Breast epithelium (tissue), 4 donors: Measurements from ENCODE around the gene USP14. TPM values are rescaled to one million over a fixed set of nuclear protein-coding genes. Genes with fewer than 3 reads are reported as not detected.

Experiments used
- DNase-seq, 2 donors: peaks; one replicate each; pipeline ENCODE4 v3.0.0-alpha.2; 2019; ENCODE audit warnings: low spot score in 2 of 2
- H3K27ac ChIP-seq, 2 donors: fragments of 200-600 bp; sonication (generic) in 1 of 2; one replicate each; pipeline ENCODE4 v1.5.1; 2016 to 2019; ENCODE audit warnings: mild to moderate bottlenecking in 1 of 2
- H3K27me3 ChIP-seq, 2 donors: fragments of 200-600 bp; sonication (generic) in 1 of 2; one replicate each; pipeline versions ENCODE4 v1.5.1 to v1.6.0; 2017 to 2019; ENCODE audit warnings: control low read depth in 1 of 2, mild to moderate bottlenecking in 1 of 2
- H3K36me3 ChIP-seq: fragments of 200-600 bp; one replicate; pipeline ENCODE4 v1.5.1; 2019
- H3K4me1 ChIP-seq, 2 donors: fragments of 200-600 bp; sonication (generic); one replicate each; pipeline ENCODE4 v1.5.1; 2016 to 2019; ENCODE audit warnings: control low read depth in 1 of 2
- H3K4me3 ChIP-seq, 3 donors: fragments of 200-600 bp; sonication (generic); 1 replicate in 2 of 3; 2 replicates in 1 of 3; pipeline ENCODE4 v1.5.1; 2016 to 2019; ENCODE audit warnings: mild to moderate bottlenecking in 3 of 3, moderate library complexity in 2 of 3
- H3K9me3 ChIP-seq, 2 donors: fragments of 200-600 bp; sonication (generic) in 1 of 2; one replicate each; pipeline ENCODE4 v1.5.1; 2016 to 2019; ENCODE audit warnings: control low read depth in 1 of 2
- CTCF ChIP-seq, 3 donors: fragments of 450-650 bp; IDR thresholded peaks; one replicate each; pipeline ENCODE4 v1.5.1; 2016 to 2017; ENCODE audit warnings: antibody characterized with exemption in 3 of 3, mild to moderate bottlenecking in 3 of 3, moderate library complexity in 3 of 3
- POLR2A ChIP-seq: fragments of 450-650 bp; IDR thresholded peaks from one replicate; pipeline ENCODE4 v1.6.1; 2016; ENCODE audit warnings: antibody characterized with exemption, mild to moderate bottlenecking, moderate library complexity
- POLR2AphosphoS5 ChIP-seq, 3 donors: sonication (generic); formaldehyde crosslinking; IDR thresholded peaks; one replicate each; pipeline ENCODE4 v1.6.1; 2017; ENCODE audit warnings: antibody characterized with exemption in 3 of 3
- intact Hi-C: fragments of 100-400 bp; cut with DNase I; formaldehyde crosslinking; loops from one replicate; pipeline ENCODE4 v1.15.1; 2023; ENCODE audit warnings: low total_unique reads
- total RNA-seq, 3 donors: library from RNA; depleted of rRNA; stranded (reverse); fragments of >200 nt; gene quantifications; one replicate each; pipeline ENCODE4 v1.1.0, GENCODE V29; 2016

The USP14 gene
- total RNA-seq, 3 donors from 2014 or later: 30.5 to 46.9 (median 38.1) TPM

GRCh38 chr18:212780-213179 is 54.4 kb downstream of the USP14 start:
- Histone ChIP-seq H3K36me3 (peaks cover 4% of the 10 kb centered on the region), H3K4me1 (no peaks in the 10 kb centered on the region), H3K27ac (no peak overlapping the region), H3K27me3 (no peaks in the 10 kb centered on the region), H3K9me3 (no peaks in the 10 kb centered on the region), H3K4me3 (no peak overlapping the region)
- no peak for DNase-seq
- TF ChIP-seq POLR2AphosphoS5 (IDR thresholded peaks at IDR 0.05) (no peak), POLR2A (no peak), CTCF (IDR thresholded peaks at IDR 0.05) (no peak)
- intact Hi-C loops: no loop called here

GRCh38 chr18:213505-213904 is 55.1 kb downstream of the USP14 start:
- no peak for DNase-seq
- intact Hi-C loops: no loop called here
- Histone ChIP-seq H3K4me1 (no peaks in the 10 kb centered on the region), H3K9me3 (no peaks in the 10 kb centered on the region), H3K36me3 (peaks cover 9% of the 10 kb centered on the region), H3K27me3 (no peaks in the 10 kb centered on the region), H3K27ac (no peak overlapping the region), H3K4me3 (no peak overlapping the region)
- no peak for TF ChIP-seq CTCF (IDR thresholded peaks at IDR 0.05)
- no peak for TF ChIP-seq POLR2AphosphoS5 (IDR thresholded peaks at IDR 0.05)
- no peak for TF ChIP-seq POLR2A

DNA sequence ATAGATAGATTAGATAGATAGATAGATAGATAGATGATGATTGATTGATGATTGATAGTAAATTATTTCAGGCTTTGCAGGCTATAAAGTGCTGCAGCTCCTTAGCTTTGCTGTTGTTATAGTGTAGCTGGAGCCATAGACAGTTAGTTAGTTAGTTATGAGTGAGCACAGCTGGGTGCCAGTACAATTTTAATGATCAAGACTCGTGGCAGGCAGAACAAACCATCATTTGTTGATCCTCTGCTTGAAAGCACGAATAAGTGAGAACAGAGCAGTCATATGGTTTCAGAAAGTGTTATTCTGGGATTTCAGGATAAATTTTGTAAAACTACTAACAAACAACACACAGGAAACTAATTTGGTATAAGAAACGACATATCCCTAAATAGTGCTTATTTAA is 55.6 kb downstream of the USP14 start:
- Histone ChIP-seq H3K4me1 (no peaks in the 10 kb centered on the region), H3K27me3 (no peaks in the 10 kb centered on the region), H3K36me3 (peaks cover 10% of the 10 kb centered on the region), H3K9me3 (no peaks in the 10 kb centered on the region), H3K27ac (no peak overlapping the region), H3K4me3 (no peak overlapping the region)
- intact Hi-C loops: no loop called here
- TF ChIP-seq POLR2A (no peak), CTCF (IDR thresholded peaks at IDR 0.05) (no peak), POLR2AphosphoS5 (IDR thresholded peaks at IDR 0.05) (no peak)
- DNase-seq: no peak

DNA sequence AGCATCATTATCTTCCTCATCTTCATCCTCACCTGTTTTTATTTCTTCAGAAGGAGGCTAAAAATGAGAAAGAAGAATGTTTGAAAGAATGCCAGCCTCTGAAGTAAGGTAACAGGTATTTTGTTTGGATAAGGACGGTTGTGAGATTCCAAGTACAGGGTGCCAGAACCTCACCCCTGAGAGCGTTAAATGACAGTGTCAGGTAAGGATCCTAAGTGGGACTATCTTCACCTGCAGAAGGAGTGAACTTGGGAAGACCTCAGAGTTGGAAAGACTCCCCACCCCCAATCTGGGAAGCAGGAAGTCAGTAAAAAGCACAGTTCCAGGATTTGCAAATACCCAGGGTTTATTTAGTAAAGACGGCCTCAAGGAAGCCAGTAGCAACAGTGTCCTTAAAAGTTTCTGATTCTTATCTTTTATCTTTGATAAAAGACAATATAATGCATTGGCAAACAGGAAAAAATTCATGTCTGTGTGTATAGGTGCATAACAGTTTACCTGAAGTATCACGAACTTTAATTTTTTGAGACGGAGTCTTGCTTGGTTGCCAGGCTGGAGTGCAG is 57.2 kb downstream of the USP14 start:
- no peaks in the 10 kb centered on the region for H3K9me3 ChIP-seq
- DNase-seq: no peak
- no peaks in the 10 kb centered on the region for H3K27me3 ChIP-seq
- TF ChIP-seq POLR2A (no peak), CTCF (IDR thresholded peaks at IDR 0.05) (no peak), POLR2AphosphoS5 (IDR thresholded peaks at IDR 0.05) (no peak)
- intact Hi-C loops: no loop called here
- no peak overlapping the region for H3K27ac ChIP-seq
- no peaks in the 10 kb centered on the region for H3K4me1 ChIP-seq
- H3K4me3 ChIP-seq: no peak overlapping the region
- H3K36me3 ChIP-seq: peaks cover 10% of the 10 kb centered on the region

DNA sequence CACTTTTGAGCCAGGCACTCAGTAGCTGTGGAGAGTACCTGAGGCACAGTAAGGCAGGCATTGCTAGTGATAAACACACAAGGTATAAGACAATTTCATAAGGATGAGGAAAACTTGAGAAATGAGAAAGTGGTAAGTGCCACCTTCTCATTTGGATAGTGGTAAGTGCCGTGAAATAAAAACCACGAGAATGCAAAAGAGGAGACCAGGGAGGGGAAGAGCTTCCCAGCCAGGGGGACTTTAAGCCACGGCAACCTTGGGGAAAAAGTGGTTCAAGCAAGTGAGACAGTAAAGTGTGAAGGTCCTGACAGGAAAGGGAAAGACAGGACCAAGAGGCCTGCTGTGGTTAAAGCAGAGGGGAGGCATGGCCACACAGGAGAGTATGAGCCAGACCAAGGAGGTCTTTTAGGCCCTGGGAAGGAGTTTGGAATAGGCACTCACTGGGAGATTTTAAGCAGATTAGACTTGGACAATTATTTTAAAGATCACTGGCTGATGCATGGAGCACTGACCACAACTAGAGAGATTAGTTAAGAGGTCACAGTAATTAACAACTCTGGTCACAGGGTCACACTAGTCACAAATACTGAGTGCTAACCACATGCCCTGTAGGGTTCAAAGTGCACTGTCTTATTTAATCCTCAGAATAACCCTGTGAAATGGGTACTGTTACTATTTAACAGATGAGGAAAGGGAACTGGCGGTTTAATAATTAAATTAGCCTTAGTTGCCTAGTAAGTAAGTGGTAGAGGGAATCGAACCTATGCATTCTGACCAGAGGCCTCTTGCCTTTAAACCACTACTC is 59.4 kb downstream of the USP14 start:
- Histone ChIP-seq H3K27ac (no peak overlapping the region), H3K4me3 (no peak overlapping the region), H3K27me3 (no peaks in the 10 kb centered on the region), H3K4me1 (no peaks in the 10 kb centered on the region), H3K36me3 (peaks cover 6% of the 10 kb centered on the region), H3K9me3 (no peaks in the 10 kb centered on the region)
- no peak for DNase-seq
- intact Hi-C loops: no loop called here
- TF ChIP-seq CTCF (IDR thresholded peaks at IDR 0.05): no peak
- no peak for TF ChIP-seq POLR2AphosphoS5 (IDR thresholded peaks at IDR 0.05)
- no peak for TF ChIP-seq POLR2A
